H9 (cell line): ENCODE measurements around the gene CFAP46. TPM values are rescaled to one million over a fixed set of nuclear protein-coding genes. Genes with fewer than 3 reads are reported as not detected.

Experiments used
- DNase-seq: peaks from one replicate; pipeline ENCODE4 v3.0.0-alpha.2; 2017
- H2AFZ ChIP-seq: one replicate; pipeline ENCODE4 v1.6.1; 2013; ENCODE audit warnings: mild to moderate bottlenecking, low read length, control low read depth, moderate library complexity
- H2AK5ac ChIP-seq: 2 replicates; pipeline ENCODE4 v1.6.1; 2013; ENCODE audit warnings: low read length, control low read depth, mixed read lengths; ENCODE audit not compliant: insufficient read length
- H2BK120ac ChIP-seq: one replicate; pipeline ENCODE4 v1.6.1; 2013; ENCODE audit warnings: low read depth, mild to moderate bottlenecking, low read length, control low read depth, inconsistent platforms; ENCODE audit not compliant: poor library complexity, severe bottlenecking
- H2BK12ac ChIP-seq: 2 replicates; pipeline ENCODE4 v1.6.1; 2013; ENCODE audit warnings: low read length, control low read depth, mixed read lengths, low read depth; ENCODE audit not compliant: insufficient read length
- H2BK15ac ChIP-seq: 2 replicates; pipeline ENCODE4 v1.6.1; 2013; ENCODE audit warnings: low read depth, low read length, control low read depth
- H2BK20ac ChIP-seq: one replicate; pipeline ENCODE4 v1.6.1; 2013; ENCODE audit warnings: low read depth, mild to moderate bottlenecking, low read length, control low read depth, inconsistent platforms; ENCODE audit not compliant: poor library complexity, severe bottlenecking
- H2BK5ac ChIP-seq: 2 replicates; pipeline ENCODE4 v1.6.1; 2013; ENCODE audit warnings: low read length, control low read depth, mixed read lengths; ENCODE audit not compliant: insufficient read length
- H3K14ac ChIP-seq: 2 replicates; pipeline ENCODE4 v1.6.1; 2013; ENCODE audit warnings: low read length, control low read depth; ENCODE audit not compliant: insufficient read depth
- H3K18ac ChIP-seq: 2 replicates; pipeline ENCODE4 v1.6.1; 2013; ENCODE audit warnings: low read depth, mild to moderate bottlenecking, mixed read lengths, low read length, control low read depth; ENCODE audit not compliant: insufficient read length
- H3K23ac ChIP-seq: 2 replicates; pipeline ENCODE4 v1.6.1; 2013; ENCODE audit warnings: low read length, control low read depth, mixed read lengths, low read depth; ENCODE audit not compliant: insufficient read length
- H3K23me2 ChIP-seq: 2 replicates; pipeline ENCODE4 v1.6.1; 2013; ENCODE audit warnings: low read depth, mild to moderate bottlenecking, mixed read lengths, low read length, control low read depth; ENCODE audit not compliant: insufficient read length, poor library complexity, severe bottlenecking
- H3K27ac ChIP-seq: 2 replicates; pipeline ENCODE4 v1.5.1; 2013; ENCODE audit warnings: low read length, control low read depth, mixed read lengths, low read depth; ENCODE audit not compliant: insufficient read length
- H3K27me3 ChIP-seq: 2 replicates; pipeline ENCODE4 v1.6.1; 2013; ENCODE audit warnings: low read length, control low read depth, inconsistent platforms; ENCODE audit not compliant: insufficient read depth
- H3K4ac ChIP-seq: 2 replicates; pipeline ENCODE4 v1.6.1; 2013; ENCODE audit warnings: low read depth, mild to moderate bottlenecking, control low read depth, inconsistent platforms, low read length, moderate library complexity
- H3K4me1 ChIP-seq: 2 replicates; pipeline ENCODE4 v1.6.1; 2013; ENCODE audit warnings: low read length, control low read depth, inconsistent platforms; ENCODE audit not compliant: insufficient read depth
- H3K4me2 ChIP-seq: 2 replicates; pipeline ENCODE4 v1.6.1; 2013; ENCODE audit warnings: low read length, control low read depth, mixed read lengths; ENCODE audit not compliant: insufficient read length, insufficient read depth
- H3K56ac ChIP-seq: 2 replicates; pipeline ENCODE4 v1.6.1; 2013; ENCODE audit warnings: low read depth, mild to moderate bottlenecking, mixed read lengths, low read length, control low read depth; ENCODE audit not compliant: insufficient read length
- H3K79me1 ChIP-seq: 2 replicates; pipeline ENCODE4 v1.6.1; 2013; ENCODE audit warnings: low read depth, mild to moderate bottlenecking, moderate library complexity, low read length, control low read depth, inconsistent platforms; ENCODE audit not compliant: insufficient read depth, poor library complexity, severe bottlenecking
- H3K79me2 ChIP-seq: 2 replicates; pipeline ENCODE4 v1.6.1; 2013; ENCODE audit warnings: low read length, control low read depth, inconsistent platforms; ENCODE audit not compliant: insufficient read depth
- H3K9ac ChIP-seq: 2 replicates; pipeline ENCODE4 v1.6.1; 2013; ENCODE audit warnings: low read length, control low read depth, mixed read lengths; ENCODE audit not compliant: insufficient read length; ENCODE audit errors: extremely low read depth
- H3K9me3 ChIP-seq: one replicate; pipeline ENCODE4 v1.6.1; 2013; ENCODE audit warnings: low read depth, low read length, inconsistent platforms; ENCODE audit not compliant: control insufficient read depth
- H3T11ph ChIP-seq: one replicate; pipeline ENCODE4 v1.6.1; 2013; ENCODE audit warnings: mild to moderate bottlenecking, low read length, control low read depth, inconsistent platforms
- H4K20me1 ChIP-seq: one replicate; pipeline ENCODE4 v1.6.1; 2013; ENCODE audit not compliant: control insufficient read depth, insufficient read length, insufficient read depth
- H4K5ac ChIP-seq: 2 replicates; pipeline ENCODE4 v1.6.1; 2013; ENCODE audit warnings: low read depth, mild to moderate bottlenecking, mixed read lengths, low read length, control low read depth; ENCODE audit not compliant: insufficient read length
- H4K8ac ChIP-seq: replicated peaks from 2 replicates; pipeline ENCODE4 v1.6.1; 2013; ENCODE audit warnings: low read length, control low read depth, mixed read lengths, low read depth; ENCODE audit not compliant: insufficient read length
- H4K91ac ChIP-seq: 2 replicates; pipeline ENCODE4 v1.6.1; 2013; ENCODE audit warnings: low read depth, mild to moderate bottlenecking, moderate library complexity, mixed read lengths, low read length, control low read depth; ENCODE audit not compliant: insufficient read length
- H3K27ac Mint-ChIP-seq, 3 experiments: 2 replicates in 2 of 3; 3 replicates in 1 of 3; pipeline ENCODE4 v1.8.0; 2020 to 2021; ENCODE audit warnings: mixed read lengths in 3 of 3, mild to moderate bottlenecking in 1 of 3, moderate library complexity in 1 of 3
- H3K27me3 Mint-ChIP-seq: 2 replicates; pipeline ENCODE4 v1.8.0; 2021; ENCODE audit warnings: low read depth, mild to moderate bottlenecking, moderate library complexity, mixed read lengths
- H3K36me3 Mint-ChIP-seq, 3 experiments: 2 replicates in 2 of 3; 3 replicates in 1 of 3; pipeline ENCODE4 v1.8.0; 2020 to 2021; ENCODE audit warnings: low read depth in 3 of 3, mixed read lengths in 3 of 3; ENCODE audit not compliant: insufficient read depth in 1 of 3
- H3K4me1 Mint-ChIP-seq, 2 experiments: 2 replicates each; pipeline ENCODE4 v1.8.0; 2020; ENCODE audit warnings: mixed read lengths in 2 of 2
- H3K4me3 Mint-ChIP-seq, 2 experiments: 2 replicates in 1 of 2; 3 replicates in 1 of 2; pipeline ENCODE4 v1.8.0; 2020 to 2021; ENCODE audit warnings: mild to moderate bottlenecking in 2 of 2, mixed read lengths in 2 of 2, moderate library complexity in 1 of 2
- H3K9me3 Mint-ChIP-seq, 2 experiments: 2 replicates in 1 of 2; 3 replicates in 1 of 2; pipeline ENCODE4 v1.8.0; 2020; ENCODE audit warnings: mild to moderate bottlenecking in 2 of 2, mixed read lengths in 2 of 2, moderate library complexity in 1 of 2
- CTCF ChIP-seq: fragments of 200-600 bp; sonication (generic); conservative IDR thresholded peaks from 3 replicates; pipeline ENCODE4 v1.8.0; 2021; ENCODE audit warnings: antibody characterized with exemption, mild to moderate bottlenecking
- WGBS: extraction: QIAGEN DNeasy Blood & Tissue Kit; methylation state at CpG from one replicate; pipeline ENCODE4 v1.1.7; 2013; ENCODE audit warnings: missing lambda C conversion rate, low lambda C conversion rate, mixed read lengths; ENCODE audit not compliant: insufficient read length; ENCODE audit errors: extremely low coverage; 5-methylcytosine and 5-hydroxymethylcytosine counted together
- total RNA-seq: library from RNA; stranded (reverse); gene quantifications from 2 replicates; pipeline ENCODE4 v1.2.1, GENCODE V29; 2021

CFAP46 gene
- total RNA-seq, 1 experiment from 2014 or later, result 3.1 TPM

- Histone ChIP-seq H3K4me2 (no peak overlapping the region), H3K9ac (no peak overlapping the region), H3T11ph (no peak overlapping the region), H4K8ac (no peak overlapping the region), H4K91ac (no peak overlapping the region), H4K20me1 (no peaks in the 10 kb centered on the region), H3K18ac (no peak overlapping the region), H2BK120ac (no peak overlapping the region), H3K9me3 (no peaks in the 10 kb centered on the region), H3K4ac (no peak overlapping the region), H3K23me2 (no peaks in the 10 kb centered on the region), H2AK5ac (no peak overlapping the region), H4K5ac (no peak overlapping the region), H2BK15ac (no peak overlapping the region), H2BK20ac (no peak overlapping the region), H2AFZ (no peak overlapping the region), H2BK5ac (no peak overlapping the region), H3K4me1 (0 out of 2 replicates have a peak, but pooled peaks cover 3% of the 10 kb centered on the region), H3K56ac (no peak overlapping the region), H3K27me3 (peaks cover 28% of the 10 kb centered on the region), H3K14ac (no peak overlapping the region; the same call in 1 of the 2 replicates), H2BK12ac (no peak overlapping the region), H3K23ac (no peak overlapping the region), H3K79me2 (no peaks in the 10 kb centered on the region), H3K79me1 (no peaks in the 10 kb centered on the region), H3K27ac (no peak overlapping the region)
- H3K4me1 Mint-ChIP-seq, result peaks cover 14 to 21% of the 10 kb centered on the region in 2 experiments
- H3K27ac Mint-ChIP-seq, result no peak overlapping the region
- no peak for TF ChIP-seq CTCF
- DNase-seq, result no peak
- H3K27me3 Mint-ChIP-seq, result peaks cover 40% of the 10 kb centered on the region
- H3K4me3 Mint-ChIP-seq, result no peak overlapping the region
- no peaks in the 10 kb centered on the region; a peak in 1 of 5 replicates for H3K9me3 Mint-ChIP-seq
- no CpG with 5 or more reads among the region's 41 CpGs for WGBS
- peaks cover 0 to 3% (median 0%) of the 10 kb centered on the region in 3 experiments; a peak in 4 of 7 replicates for H3K36me3 Mint-ChIP-seq
Measured at GRCh38 chr10:132779549-132780294, 162.6 kb downstream of the CFAP46 start.
